ENCODE data around the gene REPS2. TPM values are rescaled to one million over a fixed set of nuclear protein-coding genes. Genes with fewer than 3 reads are reported as not detected.

The REPS2 gene
- total and polyA plus RNA-seq, 2 experiments from 2014 or later = 1.2 to 4.4 TPM

DNA sequence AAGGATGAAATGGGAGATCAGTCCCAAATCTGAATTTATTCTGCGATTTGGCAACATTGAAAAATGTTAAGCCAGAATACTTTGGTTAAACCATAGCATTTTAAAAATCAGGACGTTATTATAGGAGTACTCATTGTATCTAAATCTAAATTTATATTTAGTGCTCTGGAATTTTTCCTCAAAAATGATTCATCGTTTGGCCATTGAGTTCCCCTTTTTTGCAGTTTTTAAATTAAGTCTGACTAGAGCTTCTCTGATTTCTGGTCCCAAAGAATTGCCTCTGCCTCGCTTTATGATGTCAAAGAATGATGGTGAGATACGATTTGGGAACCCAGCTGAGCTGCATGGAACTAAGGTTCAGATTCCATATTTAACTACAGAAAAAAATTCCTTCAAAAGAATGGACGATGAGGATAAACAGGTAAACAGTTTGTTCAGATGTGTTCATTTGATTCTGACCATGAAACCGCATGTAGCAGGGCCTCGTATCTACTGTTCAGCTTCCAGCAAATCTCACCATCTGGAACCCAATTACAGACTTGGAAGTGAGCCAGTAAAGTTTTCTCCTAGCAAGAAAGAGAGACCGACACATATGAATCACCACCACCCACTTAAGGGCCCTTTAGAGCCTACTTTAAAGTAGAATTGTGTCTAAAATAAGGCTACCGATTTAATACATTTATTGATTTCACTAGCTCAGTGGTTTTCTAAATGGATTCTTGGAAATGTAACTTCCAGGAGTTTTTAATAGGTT lies 75.6 kb downstream of the REPS2 start:
- no peaks in the 10 kb centered on the region for H3K36me3 ChIP-seq (ENCODE audit: insufficient read depth)
- H2AFZ ChIP-seq = no peak overlapping the region
- Mint-ChIP-seq H3K4me1 (peaks cover 3% of the 10 kb centered on the region; the same call in 1 of the 3 replicates), H3K9me3 (no peaks in the 10 kb centered on the region), H3K27ac (no peak overlapping the region), H3K4me3 (no peak overlapping the region), H3K27me3 (ENCODE audit: insufficient read depth, low read depth, poor library complexity) (no peaks in the 10 kb centered on the region), H3K36me3 (ENCODE audit: low read depth) (no peaks in the 10 kb centered on the region)
- no peak overlapping the region for H3K27ac ChIP-seq (ENCODE audit: low read depth)
- TF ChIP-seq, protein P1, sequence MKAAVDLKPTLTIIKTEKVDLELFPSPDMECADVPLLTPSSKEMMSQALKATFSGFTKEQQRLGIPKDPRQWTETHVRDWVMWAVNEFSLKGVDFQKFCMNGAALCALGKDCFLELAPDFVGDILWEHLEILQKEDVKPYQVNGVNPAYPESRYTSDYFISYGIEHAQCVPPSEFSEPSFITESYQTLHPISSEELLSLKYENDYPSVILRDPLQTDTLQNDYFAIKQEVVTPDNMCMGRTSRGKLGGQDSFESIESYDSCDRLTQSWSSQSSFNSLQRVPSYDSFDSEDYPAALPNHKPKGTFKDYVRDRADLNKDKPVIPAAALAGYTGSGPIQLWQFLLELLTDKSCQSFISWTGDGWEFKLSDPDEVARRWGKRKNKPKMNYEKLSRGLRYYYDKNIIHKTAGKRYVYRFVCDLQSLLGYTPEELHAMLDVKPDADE (IDR thresholded peaks at IDR 0.05) = no peak
- TF ChIP-seq ZNF331 (CRISPR knock-in tag; IDR thresholded peaks at IDR 0.05; ENCODE audit: low read depth) = no peak
- TF ChIP-seq CREB1 (CRISPR knock-in tag; IDR thresholded peaks at IDR 0.05; ENCODE audit: low read depth) = no peak
- no peak for TF ChIP-seq POLR2AphosphoS5 (IDR thresholded peaks at IDR 0.05; ENCODE audit: low read depth)
- TF ChIP-seq REST (IDR thresholded peaks at IDR 0.05; ENCODE audit: unreplicated experiment) = no peak
- TF ChIP-seq NANOG (IDR thresholded peaks at IDR 0.05; ENCODE audit: borderline replicate concordance) = no peak
- TF ChIP-seq STAT1 (IDR thresholded peaks at IDR 0.05; ENCODE audit: unreplicated experiment) = no peak
- H3K79me2 ChIP-seq (replicated peaks; ENCODE audit: insufficient read depth) = no peaks in the 10 kb centered on the region
- no peaks in the 10 kb centered on the region for H4K20me1 ChIP-seq (replicated peaks; ENCODE audit: insufficient read depth)
- H3K4me3 ChIP-seq = no peak overlapping the region
- H3K9me2 ChIP-seq (ENCODE audit: insufficient read depth) = no peaks in the 10 kb centered on the region
- ATAC-seq = no peak
- no peak overlapping the region for H3K4me2 ChIP-seq
- H3K4me1 ChIP-seq (ENCODE audit: insufficient read depth) = no peaks in the 10 kb centered on the region
- H3F3A ChIP-seq (replicated peaks; ENCODE audit: low read depth) = no peaks in the 10 kb centered on the region
- no peaks in the 10 kb centered on the region for H3K27me3 ChIP-seq (ENCODE audit: insufficient read depth)
- no peak for DNase-seq (ENCODE audit: low spot score)

DNA sequence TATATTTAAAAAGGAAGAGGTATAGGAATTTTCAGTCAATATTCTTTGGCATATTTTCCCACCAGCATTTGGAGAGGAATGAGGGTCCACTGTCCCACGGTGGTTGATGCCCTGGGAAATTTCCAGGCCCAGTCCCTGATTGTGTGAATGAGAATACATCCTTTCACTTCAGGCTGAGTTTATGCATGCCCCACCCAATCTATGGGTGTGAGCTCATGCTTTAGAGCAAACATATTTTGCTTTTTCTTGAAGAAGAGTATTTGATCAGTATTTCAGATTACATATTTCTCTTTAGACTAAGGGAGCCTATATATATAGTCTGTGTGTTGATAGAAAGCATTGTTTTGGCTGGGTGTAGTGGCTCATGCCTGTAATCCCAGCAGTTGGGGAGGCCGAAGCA lies 77.2 kb downstream of the REPS2 start:
- Mint-ChIP-seq H3K9me3 (no peaks in the 10 kb centered on the region), H3K4me3 (no peak overlapping the region), H3K4me1 (peaks cover 3% of the 10 kb centered on the region; the same call in 1 of the 3 replicates), H3K36me3 (ENCODE audit: low read depth) (no peaks in the 10 kb centered on the region), H3K27me3 (ENCODE audit: insufficient read depth, low read depth, poor library complexity) (no peaks in the 10 kb centered on the region), H3K27ac (no peak overlapping the region)
- ATAC-seq (no peak), DNase-seq (ENCODE audit: low spot score) (no peak)
- no peak overlapping the region for H3K27ac ChIP-seq (ENCODE audit: low read depth)
- H3K9me2 ChIP-seq (ENCODE audit: insufficient read depth) = no peaks in the 10 kb centered on the region
- TF ChIP-seq NANOG (IDR thresholded peaks at IDR 0.05; ENCODE audit: borderline replicate concordance) (no peak), JUNB (IDR thresholded peaks at IDR 0.05; ENCODE audit: unreplicated experiment) (no peak), CREB1 (CRISPR knock-in tag; IDR thresholded peaks at IDR 0.05; ENCODE audit: low read depth) (no peak), EZH2phosphoT487 (IDR thresholded peaks at IDR 0.05; ENCODE audit: unreplicated experiment) (no peak)
- no peak overlapping the region for H3K4me2 ChIP-seq
- no peaks in the 10 kb centered on the region for H3K4me1 ChIP-seq (ENCODE audit: insufficient read depth)
- H3K79me2 ChIP-seq (replicated peaks; ENCODE audit: insufficient read depth) = no peaks in the 10 kb centered on the region
- H2AFZ ChIP-seq = no peak overlapping the region
- H4K20me1 ChIP-seq (replicated peaks; ENCODE audit: insufficient read depth) = no peaks in the 10 kb centered on the region
- no peaks in the 10 kb centered on the region for H3K36me3 ChIP-seq (ENCODE audit: insufficient read depth)
- H3F3A ChIP-seq (replicated peaks; ENCODE audit: low read depth) = no peaks in the 10 kb centered on the region
- H3K27me3 ChIP-seq (ENCODE audit: insufficient read depth) = no peaks in the 10 kb centered on the region
- H3K4me3 ChIP-seq = no peak overlapping the region

Measured in GM23338 (cell line).